Measurements from ENCODE around the gene MAST4.

- no peak for TF ChIP-seq CTCF (IDR thresholded peaks at IDR 0.05)
- no peak for TF ChIP-seq POLR2A (IDR thresholded peaks at IDR 0.05)
- TF ChIP-seq POLR2AphosphoS5 (IDR thresholded peaks at IDR 0.05) = no peak
These were observed 222.2 kb downstream of the MAST4 start for GRCh38 chr5:66818304-66818934.

All from gastroesophageal sphincter (tissue), 3 donors.